ENCODE data around the gene GPI.

DNA sequence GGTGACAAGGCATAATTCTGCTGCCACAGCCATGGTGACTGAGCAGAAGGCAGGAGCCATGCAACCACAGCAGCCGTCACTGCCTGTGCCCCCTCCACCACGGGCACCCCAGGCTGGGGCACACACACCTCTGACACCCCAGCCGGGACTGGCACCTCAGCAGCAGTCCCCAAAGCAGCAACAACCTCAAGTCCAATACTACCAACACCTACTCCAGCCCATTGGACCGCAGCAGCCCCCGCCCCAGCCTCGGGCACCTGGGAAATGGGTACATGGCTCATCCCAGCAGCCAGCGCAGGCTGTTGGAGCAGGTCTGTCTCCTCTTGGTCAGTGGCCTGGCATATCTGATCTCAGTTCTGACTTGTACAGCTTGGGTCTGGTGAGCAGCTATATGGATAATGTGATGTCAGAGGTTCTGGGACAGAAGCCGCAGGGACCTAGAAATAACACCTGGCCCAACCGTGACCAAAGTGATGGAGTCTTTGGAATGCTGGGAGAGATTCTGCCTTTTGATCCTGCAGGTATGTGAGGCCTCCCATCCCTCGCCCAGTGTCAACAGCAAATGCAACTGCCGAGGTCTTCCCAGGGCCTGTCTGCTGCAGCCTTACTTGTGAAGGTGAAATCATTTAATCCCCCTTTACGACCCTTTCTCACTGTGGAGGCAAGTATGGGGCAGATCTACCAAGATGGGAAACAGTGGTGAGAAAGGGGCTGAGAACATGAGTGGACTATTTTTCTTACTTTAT lies 22.9 kb upstream of the GPI start:
- TF ChIP-seq, protein P1, sequence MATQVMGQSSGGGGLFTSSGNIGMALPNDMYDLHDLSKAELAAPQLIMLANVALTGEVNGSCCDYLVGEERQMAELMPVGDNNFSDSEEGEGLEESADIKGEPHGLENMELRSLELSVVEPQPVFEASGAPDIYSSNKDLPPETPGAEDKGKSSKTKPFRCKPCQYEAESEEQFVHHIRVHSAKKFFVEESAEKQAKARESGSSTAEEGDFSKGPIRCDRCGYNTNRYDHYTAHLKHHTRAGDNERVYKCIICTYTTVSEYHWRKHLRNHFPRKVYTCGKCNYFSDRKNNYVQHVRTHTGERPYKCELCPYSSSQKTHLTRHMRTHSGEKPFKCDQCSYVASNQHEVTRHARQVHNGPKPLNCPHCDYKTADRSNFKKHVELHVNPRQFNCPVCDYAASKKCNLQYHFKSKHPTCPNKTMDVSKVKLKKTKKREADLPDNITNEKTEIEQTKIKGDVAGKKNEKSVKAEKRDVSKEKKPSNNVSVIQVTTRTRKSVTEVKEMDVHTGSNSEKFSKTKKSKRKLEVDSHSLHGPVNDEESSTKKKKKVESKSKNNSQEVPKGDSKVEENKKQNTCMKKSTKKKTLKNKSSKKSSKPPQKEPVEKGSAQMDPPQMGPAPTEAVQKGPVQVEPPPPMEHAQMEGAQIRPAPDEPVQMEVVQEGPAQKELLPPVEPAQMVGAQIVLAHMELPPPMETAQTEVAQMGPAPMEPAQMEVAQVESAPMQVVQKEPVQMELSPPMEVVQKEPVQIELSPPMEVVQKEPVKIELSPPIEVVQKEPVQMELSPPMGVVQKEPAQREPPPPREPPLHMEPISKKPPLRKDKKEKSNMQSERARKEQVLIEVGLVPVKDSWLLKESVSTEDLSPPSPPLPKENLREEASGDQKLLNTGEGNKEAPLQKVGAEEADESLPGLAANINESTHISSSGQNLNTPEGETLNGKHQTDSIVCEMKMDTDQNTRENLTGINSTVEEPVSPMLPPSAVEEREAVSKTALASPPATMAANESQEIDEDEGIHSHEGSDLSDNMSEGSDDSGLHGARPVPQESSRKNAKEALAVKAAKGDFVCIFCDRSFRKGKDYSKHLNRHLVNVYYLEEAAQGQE (IDR thresholded peaks at IDR 0.05; ENCODE audit: insufficient read depth in 1 of 2, low read depth in 2 of 2, low read length in 2 of 2), result no peak
- no peak for TF ChIP-seq POLR2AphosphoS5 (IDR thresholded peaks at IDR 0.05; ENCODE audit: low read depth, low read length)
